Peyer's patch (tissue), 4 donors: ENCODE measurements around the gene EPO. TPM values are rescaled to one million over a fixed set of nuclear protein-coding genes. Genes with fewer than 3 reads are reported as not detected.
A peak's percentile ranks its signal among the peaks of the same experiment; 100 is the strongest.

Experiments
- DNase-seq, 3 donors: peaks; one replicate each; pipeline ENCODE4 v3.0.0-alpha.2; 2017 to 2019
- H3K27ac ChIP-seq, 4 donors: fragments of 200-600 bp; sonication (generic); one replicate each; pipeline ENCODE4 v1.5.1; 2016 to 2019
- H3K27me3 ChIP-seq, 2 donors: fragments of 200-600 bp; sonication (generic); one replicate each; pipeline ENCODE4 v1.5.1; 2019
- H3K36me3 ChIP-seq, 3 donors: fragments of 200-600 bp; sonication (generic); one replicate each; pipeline ENCODE4 v1.5.1; 2016 to 2019
- H3K4me1 ChIP-seq, 4 donors: fragments of 200-600 bp; sonication (generic); one replicate each; pipeline ENCODE4 v1.5.1; 2016 to 2019
- H3K4me3 ChIP-seq, 4 donors: fragments of 200-600 bp; sonication (generic); 1 replicate in 3 of 4; 2 replicates in 1 of 4; pipeline ENCODE4 v1.5.1; 2016 to 2019; ENCODE audit warnings: mild to moderate bottlenecking in 1 of 4
- H3K9me3 ChIP-seq, 4 donors: fragments of 200-600 bp; sonication (generic); one replicate each; pipeline ENCODE4 v1.5.1; 2016 to 2019; ENCODE audit warnings: mild to moderate bottlenecking in 1 of 4
- CTCF ChIP-seq, 6 experiments: fragments of 450-650 bp in 4 of 6; fragments of 200-600 bp in 2 of 6; sonication (generic) in 1 of 6; IDR thresholded peaks; one replicate each; pipeline ENCODE4 v1.5.1; 2017 to 2019; ENCODE audit warnings: antibody characterized with exemption in 6 of 6, mild to moderate bottlenecking in 3 of 6, moderate library complexity in 1 of 6
- POLR2A ChIP-seq, 2 donors: fragments of 450-650 bp; IDR thresholded peaks; one replicate each; pipeline ENCODE4 v1.5.1; 2017; ENCODE audit warnings: antibody characterized with exemption in 2 of 2, mild to moderate bottlenecking in 2 of 2, moderate library complexity in 2 of 2
- total RNA-seq, 4 donors: library from RNA; depleted of rRNA; stranded (reverse); fragments of >200 nt; gene quantifications; one replicate each; pipeline ENCODE4 v1.1.0, GENCODE V29; 2016

The EPO gene
- total RNA-seq, 4 donors from 2014 or later, result not detected

GRCh38 chr7:100705753-100706671, 14.3 kb upstream of the EPO start, which contains the start of gene POP7:
POP7 (plus strand) TSS chr7:100706121; CDS start chr7:100706831, 710 bp downstream.
- peak; percentile 99 to 100 (median 99) for DNase-seq
- Histone ChIP-seq H3K9me3 (no peaks in the 10 kb centered on the region), H3K27ac (peak within 1 kb of the TSS; percentile 92 to 97 (median 94)), H3K4me3 (peak within 1 kb of the TSS; percentile 71 to 92 (median 80)), H3K27me3 (no peaks in the 10 kb centered on the region), H3K4me1 (peaks cover 0 to 20% (median 5%) of the 10 kb centered on the region in 4 donors), H3K36me3 (peaks cover 0 to 5% (median 0%) of the 10 kb centered on the region in 3 donors)
- TF ChIP-seq POLR2A (IDR thresholded peaks at IDR 0.05) (peak; percentile 49 to 74), CTCF (IDR thresholded peaks at IDR 0.05) (no peak)

- TF ChIP-seq POLR2A (IDR thresholded peaks at IDR 0.05) (no peak), CTCF (IDR thresholded peaks at IDR 0.05) (no peak)
- Histone ChIP-seq H3K9me3 (no peaks in the 10 kb centered on the region), H3K27me3 (no peaks in the 10 kb centered on the region), H3K4me1 (peaks cover 0 to 20% (median 5%) of the 10 kb centered on the region in 4 donors), H3K36me3 (peaks cover 0 to 5% (median 0%) of the 10 kb centered on the region in 3 donors), H3K27ac (peak overlapping the region; percentile 92 to 97 (median 94)), H3K4me3 (peak overlapping the region; percentile 71 to 92 (median 80))
- DNase-seq, result peak in 1 of 3 donors; percentile 17
Measured at GRCh38 chr7:100706672-100707311, 13.5 kb upstream of the EPO start.

- H3K36me3 ChIP-seq, result peaks cover 0 to 5% (median 0%) of the 10 kb centered on the region in 3 donors
- no peaks in the 10 kb centered on the region for H3K27me3 ChIP-seq
- peaks cover 0 to 20% (median 5%) of the 10 kb centered on the region in 4 donors for H3K4me1 ChIP-seq
- DNase-seq, result no peak
- H3K9me3 ChIP-seq, result no peaks in the 10 kb centered on the region
- TF ChIP-seq POLR2A (IDR thresholded peaks at IDR 0.05) (no peak), CTCF (IDR thresholded peaks at IDR 0.05) (no peak)
- H3K27ac ChIP-seq, result no peak overlapping the region
- no peak overlapping the region for H3K4me3 ChIP-seq
Measured at GRCh38 chr7:100708395-100708794, 11.9 kb upstream of the EPO start.

GRCh38 chr7:100710452-100710851, 9.8 kb upstream of the EPO start:
- H3K27ac ChIP-seq, result no peak overlapping the region
- H3K4me3 ChIP-seq, result no peak overlapping the region
- H3K4me1 ChIP-seq, result peaks cover 0 to 14% (median 3%) of the 10 kb centered on the region in 4 donors
- H3K36me3 ChIP-seq, result peaks cover 0 to 5% (median 0%) of the 10 kb centered on the region in 3 donors
- DNase-seq, result no peak
- TF ChIP-seq CTCF (IDR thresholded peaks at IDR 0.05) (no peak), POLR2A (IDR thresholded peaks at IDR 0.05) (no peak)
- no peaks in the 10 kb centered on the region for H3K27me3 ChIP-seq
- H3K9me3 ChIP-seq, result no peaks in the 10 kb centered on the region

- H3K4me1 ChIP-seq, result peaks cover 0 to 14% (median 3%) of the 10 kb centered on the region in 4 donors
- no peak for DNase-seq
- H3K4me3 ChIP-seq, result no peak overlapping the region
- H3K27me3 ChIP-seq, result no peaks in the 10 kb centered on the region
- no peaks in the 10 kb centered on the region for H3K9me3 ChIP-seq
- no peak overlapping the region for H3K27ac ChIP-seq
- TF ChIP-seq CTCF (IDR thresholded peaks at IDR 0.05) (no peak), POLR2A (IDR thresholded peaks at IDR 0.05) (no peak)
- H3K36me3 ChIP-seq, result peaks cover 0 to 5% (median 0%) of the 10 kb centered on the region in 3 donors
Measured at GRCh38 chr7:100711369-100711768, 8.9 kb upstream of the EPO start.
